GM19035 (cell line): Measurements from ENCODE around the gene LCE3B.

ENCODE experiments used
- ATAC-seq: cut with Tn5 transposase; IDR thresholded peaks from one replicate; pipeline ENCODE4 v1.9.1; 2021; ENCODE audit not compliant: unreplicated experiment

Gene LCE3B

GRCh38 chr1:152657677-152658076 lies 44.1 kb downstream of the LCE3B start:
- no peak for ATAC-seq

- no peak for ATAC-seq
Observed at GRCh38 chr1:152658649-152659048, 45.0 kb downstream of the LCE3B start.

- no peak for ATAC-seq
Observed at GRCh38 chr1:152663098-152663497, 49.5 kb downstream of the LCE3B start, which contains the start of gene LCE2D. TSS of gene LCE2D (plus strand) at chr1:152663380. CDS start at chr1:152664106, 726 bp downstream.
